Hypothalamus (tissue), 51 donors: ENCODE measurements around the gene EIPR1.

ENCODE experiments used
- DNase-seq, 51 donors: peaks; one replicate each; lab custom pipeline; 2025; lab: John Stamatoyannopoulos, UW

Gene EIPR1

DNA sequence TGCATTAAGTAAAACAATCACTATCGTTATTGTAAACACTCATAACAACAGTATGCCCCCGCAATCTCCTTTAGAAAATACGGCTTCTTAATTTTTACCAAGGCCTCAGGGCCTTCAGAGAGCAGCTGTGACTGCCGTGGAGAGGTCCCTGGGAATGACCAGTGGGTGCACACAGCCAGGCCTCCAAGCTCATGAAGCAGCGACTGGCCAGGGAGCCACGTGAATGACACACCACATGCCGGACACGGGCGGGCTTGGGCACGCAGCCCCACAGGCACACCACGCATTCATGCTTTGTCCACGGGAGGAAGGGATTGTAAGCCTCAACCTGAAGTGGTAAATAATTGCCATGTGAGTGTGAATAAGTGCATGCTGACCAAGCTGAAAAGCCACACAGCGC is 121.0 kb downstream of the EIPR1 start:
- no peak for DNase-seq

DNA sequence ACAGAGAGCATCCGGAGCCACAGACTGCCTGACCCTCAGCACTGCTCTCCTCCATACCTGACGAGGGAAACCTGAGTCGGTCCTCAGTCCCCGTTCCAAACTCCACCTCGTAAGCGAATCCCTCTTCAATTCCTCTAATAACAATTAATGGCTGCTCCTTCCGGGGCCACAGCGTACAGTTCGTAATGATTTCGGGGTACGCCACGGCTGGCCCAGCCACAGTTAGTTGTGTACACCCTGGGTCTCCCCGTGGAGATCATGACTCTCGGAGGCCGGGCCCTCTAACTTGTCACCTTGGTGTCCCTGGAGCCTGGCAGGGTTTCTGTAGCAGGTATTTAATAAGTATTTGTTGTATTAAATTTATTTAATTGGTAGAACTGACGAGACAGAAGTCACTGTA is 121.5 kb downstream of the EIPR1 start:
- DNase-seq, result no peak

DNA sequence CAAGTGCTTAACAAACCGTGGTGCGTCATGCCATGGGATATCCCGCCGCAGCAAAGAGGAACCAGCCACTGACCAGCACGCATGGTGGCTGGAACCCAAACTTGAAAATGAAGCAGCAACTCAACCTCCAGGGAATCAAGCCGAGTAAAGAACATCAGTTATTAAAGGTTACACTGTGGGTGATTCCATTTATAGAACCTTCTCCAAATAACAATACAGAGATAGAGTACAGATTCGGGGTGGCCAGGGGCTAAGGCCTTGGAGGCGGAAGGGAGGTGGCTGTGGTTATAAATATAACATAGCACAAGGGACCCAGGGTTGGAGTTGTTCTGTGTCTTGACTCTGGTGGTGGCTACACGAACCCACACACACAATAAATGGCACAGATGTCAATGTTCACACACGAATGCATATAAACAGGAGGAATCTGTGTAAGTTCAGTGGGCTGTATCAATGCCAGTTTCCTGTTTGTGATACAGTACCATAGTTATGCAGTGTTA is 123.1 kb downstream of the EIPR1 start:
- DNase-seq, result no peak

DNA sequence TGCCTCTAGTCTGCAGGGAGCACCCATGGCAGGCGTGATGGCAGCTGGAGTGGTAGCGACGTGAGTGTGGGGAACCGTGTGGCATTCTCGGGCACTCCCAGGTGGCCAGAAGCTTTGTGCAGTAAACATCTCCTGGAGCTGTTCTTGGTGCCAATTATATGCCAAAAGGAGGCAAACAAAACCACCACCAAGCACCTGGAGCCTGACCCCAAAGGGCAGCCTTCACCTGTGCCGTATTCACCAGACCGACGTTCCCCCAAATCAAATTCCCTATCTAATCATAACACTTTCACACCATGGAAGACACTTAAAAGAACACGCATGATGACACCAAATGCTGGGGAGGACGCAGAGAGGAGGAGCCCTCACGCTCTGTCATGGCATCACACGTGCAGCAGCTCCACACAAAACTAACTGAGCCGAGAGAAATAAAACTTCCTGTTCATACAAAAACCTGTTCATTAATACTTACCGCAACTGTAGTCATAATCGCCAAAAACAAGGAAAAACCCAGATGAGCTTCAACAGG is 123.6 kb downstream of the EIPR1 start:
- no peak for DNase-seq

DNA sequence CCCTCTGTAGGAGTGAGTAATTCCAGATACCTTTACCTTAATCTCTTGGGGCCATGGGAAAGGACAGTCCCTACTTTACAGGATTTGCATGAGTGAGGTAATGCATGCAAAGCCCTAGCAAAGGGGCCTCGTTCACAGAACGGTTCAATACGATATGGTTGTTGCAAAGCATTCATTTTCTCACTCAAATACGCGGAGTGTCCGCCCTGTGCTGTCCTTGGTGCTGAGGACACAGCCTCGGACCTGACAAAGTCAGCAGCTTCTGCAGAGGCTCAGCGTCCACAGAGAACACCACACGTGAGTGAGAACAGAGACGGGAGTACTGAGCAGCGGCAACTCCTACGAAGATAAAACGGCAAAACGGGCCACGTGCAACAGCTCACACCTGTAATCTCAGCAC is 125.7 kb downstream of the EIPR1 start:
- no peak for DNase-seq

DNA sequence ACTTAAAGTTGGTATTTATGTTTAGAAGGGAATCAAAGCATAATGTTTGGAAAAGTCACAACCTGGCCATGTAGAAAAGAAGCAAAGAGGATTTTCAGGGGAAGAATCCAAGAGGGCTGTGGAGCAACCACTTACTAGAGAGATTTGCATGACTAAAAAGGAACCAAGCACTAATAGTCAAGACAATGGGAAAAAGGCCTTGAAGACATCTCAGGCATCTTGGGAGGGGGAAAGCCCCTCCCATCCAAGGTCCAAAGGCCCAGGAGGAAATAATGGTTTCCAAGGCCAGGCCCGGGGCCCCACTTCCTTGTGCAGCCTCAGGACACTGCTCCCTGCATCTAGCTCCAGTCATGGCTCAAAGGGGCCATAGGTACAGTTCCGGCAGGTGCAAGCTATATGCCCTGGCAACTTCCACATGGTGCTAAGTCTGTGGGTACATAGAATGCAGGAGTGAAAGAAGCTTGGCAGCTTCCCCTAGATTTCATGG is 128.1 kb downstream of the EIPR1 start:
- no peak for DNase-seq

DNA sequence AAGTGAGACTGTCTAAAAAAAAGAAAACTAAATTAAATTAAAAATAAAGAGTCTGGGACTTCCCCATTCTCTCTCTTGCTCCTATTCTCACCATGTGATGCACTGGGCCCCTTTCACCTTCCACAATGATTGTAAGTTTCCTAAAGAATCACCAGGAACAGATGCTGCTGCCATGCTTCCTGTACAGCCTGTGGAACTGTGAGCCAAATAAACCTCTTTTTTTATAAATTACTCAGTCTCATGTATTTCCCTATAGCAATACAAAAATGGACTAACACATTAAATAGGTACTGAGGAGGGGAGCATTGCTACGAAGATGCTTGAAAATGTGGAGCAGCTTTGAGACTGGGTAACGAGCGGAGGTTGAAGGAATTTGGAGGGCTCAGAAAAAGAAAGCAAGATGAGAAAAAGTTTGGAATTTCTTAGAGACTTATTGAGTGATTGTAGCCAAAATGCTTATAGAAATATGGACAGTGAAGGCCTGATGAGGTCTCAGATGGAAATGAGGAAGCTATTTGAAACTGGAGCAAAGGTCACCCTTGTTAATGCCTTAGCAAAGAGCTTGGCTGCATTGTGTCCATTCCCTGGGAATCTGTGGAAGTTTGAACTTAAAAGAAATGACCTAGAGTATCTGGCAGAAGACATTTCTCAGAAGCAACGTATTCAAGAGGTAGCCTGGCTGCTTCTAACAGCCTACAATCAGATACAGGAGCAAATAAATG is 128.7 kb downstream of the EIPR1 start:
- no peak for DNase-seq

DNA sequence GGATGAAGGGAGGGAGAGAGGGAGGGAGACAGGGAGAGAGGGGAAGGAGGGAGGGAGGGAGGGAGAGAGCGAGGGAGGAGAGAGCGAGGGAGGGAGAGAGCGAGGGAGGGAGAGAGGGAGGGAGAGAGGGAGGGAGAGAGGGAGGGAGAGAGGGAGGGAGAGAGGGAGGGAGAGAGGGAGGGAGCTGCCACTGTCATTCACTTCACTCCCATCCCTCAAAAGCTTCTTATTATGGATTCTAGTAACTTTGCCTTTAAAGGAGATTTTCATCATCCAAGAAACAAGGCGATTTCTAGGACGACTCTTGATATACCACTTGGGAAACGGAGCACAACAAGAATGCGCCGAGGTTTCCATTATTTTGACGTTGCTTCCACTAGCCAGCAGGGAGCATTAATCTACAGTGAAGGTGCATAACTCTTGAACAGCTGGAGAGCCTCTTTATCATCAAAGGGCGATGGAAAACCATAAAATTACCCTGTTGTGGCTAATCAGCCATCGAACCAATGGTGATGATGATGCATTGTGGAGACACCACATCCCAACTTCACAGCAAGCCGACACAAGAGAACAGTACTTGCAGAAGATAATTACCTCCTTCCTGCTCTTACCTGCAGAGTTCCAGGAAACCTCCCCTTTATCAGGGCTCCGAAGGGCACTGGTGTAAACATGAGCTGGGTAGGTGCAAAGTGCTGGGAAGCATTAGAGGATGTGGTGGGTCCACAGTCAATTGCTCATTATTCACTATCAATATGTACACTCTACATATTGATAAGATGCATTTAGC is 130.5 kb downstream of the EIPR1 start:
- DNase-seq, result no peak

DNA sequence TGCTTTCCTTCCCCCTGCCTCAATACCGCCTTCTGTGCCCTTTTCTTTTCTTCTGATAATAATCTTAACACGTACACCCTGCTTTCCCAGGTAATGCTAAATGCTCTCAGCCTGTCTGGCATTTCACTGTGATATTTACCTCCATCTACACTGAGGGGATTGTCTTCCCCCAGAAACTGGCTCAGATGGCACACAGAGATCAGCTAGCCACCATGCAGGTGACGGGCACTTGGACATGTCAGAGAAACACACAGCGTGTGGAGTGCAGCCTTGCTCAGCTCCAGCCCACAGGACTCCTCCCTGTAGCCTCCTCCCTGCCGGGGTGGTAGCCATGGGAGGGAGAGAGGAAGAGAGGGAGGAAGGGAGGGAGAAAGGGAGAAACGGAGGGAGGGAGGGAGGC is 131.2 kb downstream of the EIPR1 start:
- no peak for DNase-seq

DNA sequence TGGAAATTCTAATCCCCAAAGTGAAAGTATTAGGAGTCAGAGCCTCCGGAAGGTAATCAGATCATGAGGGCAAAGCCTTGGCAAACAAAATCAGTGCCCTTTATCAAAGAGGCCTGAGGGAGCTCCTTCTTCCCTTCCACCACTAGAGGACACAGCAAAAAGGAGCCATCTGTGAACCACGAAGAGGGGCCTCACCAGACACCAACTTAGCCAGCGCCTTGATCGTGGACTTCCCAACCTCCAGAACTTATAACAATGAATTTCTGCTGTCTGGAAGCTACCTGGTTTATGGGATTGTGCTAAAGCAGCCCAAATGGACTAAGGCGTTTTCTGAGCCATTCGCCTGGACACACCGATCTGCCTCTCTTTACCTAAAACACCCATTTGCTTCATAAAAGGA is 133.1 kb downstream of the EIPR1 start:
- DNase-seq, result no peak

DNA sequence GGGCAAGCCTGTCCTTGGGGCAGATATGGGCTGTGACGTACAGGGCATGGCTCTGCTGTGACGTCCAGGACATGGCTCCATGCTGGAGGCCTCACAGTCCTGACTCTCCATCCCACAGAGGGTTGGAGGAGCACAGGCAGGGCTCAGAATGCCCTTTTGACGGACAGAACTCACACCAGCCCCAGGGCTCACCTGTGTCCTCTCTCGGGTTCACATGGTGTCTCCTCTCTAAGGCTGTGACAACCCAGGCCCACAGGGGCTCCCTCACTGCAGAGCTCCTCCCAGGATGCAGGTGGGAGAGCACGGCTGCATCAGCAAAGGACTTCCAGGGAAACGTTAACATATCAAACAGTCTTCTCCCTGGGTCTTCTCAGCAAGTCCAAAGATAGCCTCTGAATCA is 133.8 kb downstream of the EIPR1 start:
- DNase-seq, result no peak

DNA sequence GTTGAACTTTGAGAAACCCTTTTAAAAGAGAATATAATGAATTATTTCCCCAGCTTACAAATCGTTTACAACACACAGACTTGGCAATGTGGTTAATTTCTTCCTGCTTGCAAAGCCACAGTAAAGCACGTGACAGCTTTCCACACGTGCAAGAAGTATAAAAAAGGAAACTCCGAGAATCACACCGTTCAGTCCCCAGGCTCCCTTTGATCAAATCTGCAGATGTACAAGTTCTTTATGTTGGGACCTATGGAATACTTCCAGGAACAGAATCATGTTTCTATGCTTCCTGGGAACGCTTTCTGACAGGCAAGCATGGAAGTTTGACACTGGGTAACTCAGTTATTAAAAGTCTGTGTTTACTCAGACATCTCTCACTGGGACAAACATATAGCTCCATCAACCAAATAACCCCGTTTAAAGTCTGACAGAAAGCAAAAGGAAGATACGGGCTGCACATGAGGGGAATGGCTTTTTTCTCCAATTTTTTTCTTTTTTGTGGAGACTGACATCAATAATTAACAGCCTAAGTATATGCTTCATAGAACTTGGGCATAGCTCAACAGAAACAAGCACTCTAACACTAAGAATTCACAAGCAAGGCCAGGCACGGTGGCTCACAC is 134.8 kb downstream of the EIPR1 start:
- no peak for DNase-seq

DNA sequence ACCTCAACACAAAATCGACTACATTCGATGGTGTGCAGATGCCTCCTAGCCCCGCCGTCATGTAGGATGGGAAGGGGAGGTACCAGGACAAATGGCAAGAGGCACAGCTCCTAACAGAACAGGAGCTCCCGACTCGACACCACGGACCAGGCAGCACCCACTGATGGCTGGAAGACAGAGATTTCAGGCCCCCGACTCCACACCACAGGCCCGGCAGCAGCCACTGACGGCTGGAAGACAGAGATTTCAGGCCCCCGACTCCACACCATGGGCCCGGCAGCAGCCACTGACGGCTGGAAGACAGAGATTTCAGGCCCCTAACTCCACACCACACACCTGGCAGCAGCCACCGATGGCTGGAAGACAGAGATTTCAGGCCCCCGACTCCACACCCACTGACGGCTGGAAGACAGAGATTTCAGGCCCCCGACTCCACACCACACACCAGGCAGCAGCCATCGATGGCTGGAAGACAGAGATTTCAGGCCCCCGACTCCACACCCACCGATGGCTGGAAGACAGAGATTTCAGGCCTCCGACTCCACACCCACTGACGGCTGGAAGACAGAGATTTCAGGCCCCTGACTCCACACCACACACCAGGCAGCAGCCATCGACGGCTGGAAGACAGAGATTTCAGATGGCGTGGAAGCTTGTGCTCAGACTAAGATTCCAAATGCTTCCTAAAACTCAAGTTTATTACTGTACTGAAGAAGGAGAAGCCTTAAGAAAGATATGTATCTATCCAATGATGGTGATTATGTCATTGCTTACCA is 135.5 kb downstream of the EIPR1 start:
- DNase-seq, result no peak

DNA sequence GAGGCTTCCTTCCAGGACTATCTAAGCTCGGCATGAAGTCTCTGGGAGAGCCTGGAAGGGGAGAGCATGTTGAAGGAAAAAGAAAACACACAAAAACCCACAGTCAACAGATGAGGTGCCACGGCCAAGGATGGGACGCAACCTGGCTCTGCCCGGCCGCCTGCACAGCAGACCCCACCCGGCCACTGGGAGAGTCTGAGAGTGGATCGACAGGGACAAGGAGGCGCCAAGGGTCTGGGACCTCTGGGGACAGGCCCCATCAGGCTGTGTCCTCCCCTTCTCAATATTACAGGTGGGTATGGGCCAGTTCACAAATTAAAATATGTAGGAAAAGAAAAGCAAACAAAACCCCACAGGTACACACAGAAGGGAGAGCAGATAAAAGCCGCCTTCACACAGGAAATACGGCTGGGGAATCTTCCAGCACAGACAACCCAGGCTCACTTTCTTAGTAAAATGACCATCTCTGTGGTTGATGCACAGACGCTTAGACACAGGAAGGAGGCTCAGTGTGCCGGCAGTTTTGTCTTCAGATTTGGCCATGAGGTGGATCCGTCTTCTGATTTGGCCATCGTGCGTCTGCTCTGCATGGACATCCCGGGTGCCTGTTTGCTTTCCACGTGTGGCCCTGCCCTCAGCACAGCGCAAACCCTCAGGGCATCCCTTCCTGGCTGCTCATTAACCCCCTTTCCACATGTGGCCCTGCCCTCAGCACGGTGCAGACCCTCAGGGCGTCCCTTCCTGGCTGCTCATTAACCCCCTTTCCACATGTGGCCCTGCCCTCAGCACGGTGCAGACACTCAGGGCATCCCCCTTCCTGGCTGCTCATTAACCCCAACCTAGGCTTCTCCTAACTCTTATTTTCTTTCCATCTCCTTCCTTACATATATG is 138.4 kb downstream of the EIPR1 start:
- DNase-seq, result no peak

DNA sequence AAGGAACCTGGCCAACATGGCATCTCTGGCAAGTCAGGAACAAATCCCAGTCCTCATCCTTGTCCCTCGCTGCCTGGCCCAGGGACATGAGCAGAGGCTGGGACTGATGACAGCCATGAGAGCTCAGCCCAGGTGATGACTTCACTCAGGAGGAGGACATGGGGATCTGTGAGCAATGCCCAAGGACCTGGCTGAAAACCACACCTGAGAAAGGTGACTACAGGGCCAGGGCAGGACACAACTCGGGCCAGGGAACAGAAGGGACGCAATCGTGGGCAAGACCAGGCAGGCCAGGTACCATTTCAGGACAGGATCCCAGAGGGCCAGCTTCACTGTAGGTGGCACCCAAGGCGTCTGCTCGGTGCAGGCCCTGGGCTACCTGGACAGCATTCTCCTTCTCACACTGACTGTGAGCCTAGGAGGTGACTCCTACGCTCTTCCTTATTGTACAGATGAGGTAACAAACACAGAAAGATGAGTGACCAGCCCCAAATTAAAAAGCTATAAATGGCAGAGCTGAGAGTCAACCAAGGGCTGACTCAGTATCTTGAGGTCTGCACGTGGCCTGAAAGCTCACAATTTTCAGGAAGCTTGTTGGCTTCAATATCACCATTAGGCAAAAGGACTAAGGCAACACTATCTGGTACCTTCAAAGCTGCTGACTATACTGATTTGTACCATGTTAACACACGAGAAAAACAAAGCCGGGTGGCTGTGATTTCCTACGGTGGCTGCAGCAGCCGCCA is 141.1 kb downstream of the EIPR1 start:
- no peak for DNase-seq

DNA sequence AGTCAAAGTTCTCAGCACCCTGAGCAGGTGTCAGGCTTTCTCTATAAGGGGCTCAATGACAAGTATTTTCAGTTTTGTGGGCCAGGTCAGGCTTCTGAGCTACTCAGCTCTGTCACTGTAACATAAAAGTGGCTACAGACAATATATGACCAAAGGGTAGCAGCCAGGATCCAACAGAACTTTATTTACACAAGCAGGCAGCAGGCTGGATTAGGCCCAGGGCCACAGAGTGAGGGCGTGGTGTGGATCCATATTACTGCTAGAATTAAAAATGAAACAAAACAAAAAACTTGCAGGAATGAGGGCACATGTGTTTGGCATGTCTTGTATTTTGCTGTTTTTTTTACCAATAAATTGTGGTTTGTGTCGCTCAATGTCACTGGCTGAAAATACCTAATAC is 143.7 kb downstream of the EIPR1 start:
- DNase-seq, result no peak

DNA sequence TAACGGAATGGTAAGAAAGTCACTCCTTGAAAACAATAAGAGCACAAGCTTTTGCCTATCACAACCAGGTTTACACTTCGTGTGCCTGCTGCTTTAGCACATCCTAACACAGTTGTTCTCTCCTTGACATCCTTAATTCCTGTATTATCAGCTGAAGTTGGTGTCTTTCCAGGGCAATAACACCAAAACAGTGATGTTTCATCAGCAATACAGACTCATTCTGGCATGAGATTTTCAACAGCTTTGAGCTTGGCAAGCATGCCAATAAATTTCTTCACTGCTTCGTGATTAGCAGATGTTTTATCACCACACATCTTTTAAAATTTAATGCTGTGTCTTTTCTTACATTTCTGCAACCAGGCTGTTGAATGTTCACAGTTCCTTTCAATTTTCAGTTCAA is 148.4 kb downstream of the EIPR1 start:
- no peak for DNase-seq

DNA sequence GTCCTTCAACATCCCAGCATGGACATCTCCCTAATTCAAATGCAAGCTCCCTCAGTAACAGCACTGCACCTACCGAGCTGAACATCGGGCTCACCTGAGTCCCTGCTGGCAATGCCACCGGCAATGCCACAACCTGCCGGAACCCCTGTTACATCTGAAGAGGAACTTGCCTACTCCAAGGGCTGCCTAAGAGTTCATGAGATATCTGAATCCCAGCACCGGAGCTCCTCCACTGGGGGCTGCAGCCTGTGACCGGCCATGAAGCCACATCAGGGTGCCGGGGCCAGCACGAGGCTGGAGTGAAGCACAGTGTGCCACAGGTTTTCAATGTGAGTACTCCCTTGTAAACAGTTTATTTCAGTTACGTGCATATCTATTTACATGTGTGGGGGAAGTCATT is 152.9 kb downstream of the EIPR1 start:
- DNase-seq, result no peak
